ENCODE measurements around the gene CD79A.

DNA sequence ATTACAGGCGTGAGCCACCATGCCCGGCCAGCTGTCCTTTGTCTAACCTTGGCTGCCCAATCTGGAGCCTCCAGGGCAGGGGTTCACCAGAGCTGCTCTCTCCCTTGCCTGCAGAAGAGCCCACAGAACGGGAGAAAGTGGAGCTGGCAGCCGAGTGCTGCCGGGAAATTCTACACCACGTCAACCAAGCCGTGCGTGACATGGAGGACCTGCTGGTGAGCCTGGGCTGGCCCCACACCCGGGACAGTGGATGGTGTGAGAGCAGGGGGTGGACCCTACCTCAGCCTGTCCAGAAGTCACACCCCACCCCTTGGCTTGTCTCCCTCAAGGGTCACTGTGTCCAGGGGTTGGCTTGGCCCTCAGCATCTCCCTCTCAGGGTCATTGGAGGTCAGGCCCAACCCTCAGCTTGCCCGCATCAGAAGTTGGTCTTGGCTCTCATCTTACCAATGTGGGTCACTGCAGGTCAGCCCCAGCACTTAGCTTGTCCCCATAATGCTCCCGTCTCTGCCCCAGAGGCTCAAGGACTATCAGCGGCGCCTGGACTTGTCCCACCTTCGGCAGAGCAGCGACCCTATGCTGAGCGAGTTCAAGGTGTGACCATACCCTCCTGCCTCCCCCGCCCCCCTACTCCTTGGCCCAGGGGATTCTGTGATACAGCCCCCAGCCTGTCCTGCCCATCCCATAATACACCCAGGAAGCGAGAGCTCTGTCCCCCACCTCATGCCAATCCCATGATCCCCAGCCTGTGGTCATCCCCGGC is 26.3 kb downstream of the CD79A start:
- TF ChIP-seq, protein P1, sequence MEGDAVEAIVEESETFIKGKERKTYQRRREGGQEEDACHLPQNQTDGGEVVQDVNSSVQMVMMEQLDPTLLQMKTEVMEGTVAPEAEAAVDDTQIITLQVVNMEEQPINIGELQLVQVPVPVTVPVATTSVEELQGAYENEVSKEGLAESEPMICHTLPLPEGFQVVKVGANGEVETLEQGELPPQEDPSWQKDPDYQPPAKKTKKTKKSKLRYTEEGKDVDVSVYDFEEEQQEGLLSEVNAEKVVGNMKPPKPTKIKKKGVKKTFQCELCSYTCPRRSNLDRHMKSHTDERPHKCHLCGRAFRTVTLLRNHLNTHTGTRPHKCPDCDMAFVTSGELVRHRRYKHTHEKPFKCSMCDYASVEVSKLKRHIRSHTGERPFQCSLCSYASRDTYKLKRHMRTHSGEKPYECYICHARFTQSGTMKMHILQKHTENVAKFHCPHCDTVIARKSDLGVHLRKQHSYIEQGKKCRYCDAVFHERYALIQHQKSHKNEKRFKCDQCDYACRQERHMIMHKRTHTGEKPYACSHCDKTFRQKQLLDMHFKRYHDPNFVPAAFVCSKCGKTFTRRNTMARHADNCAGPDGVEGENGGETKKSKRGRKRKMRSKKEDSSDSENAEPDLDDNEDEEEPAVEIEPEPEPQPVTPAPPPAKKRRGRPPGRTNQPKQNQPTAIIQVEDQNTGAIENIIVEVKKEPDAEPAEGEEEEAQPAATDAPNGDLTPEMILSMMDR (IDR thresholded peaks at IDR 0.05), result no peak
- no peak for TF ChIP-seq POLR2AphosphoS5 (IDR thresholded peaks at IDR 0.05)
- no peak for TF ChIP-seq POLR2A (IDR thresholded peaks at IDR 0.05)
